ENCODE data around the gene FAM3C.

Gene FAM3C

GRCh38 chr7:121390109-121390508 lies 6.0 kb downstream of the FAM3C start:
- Histone ChIP-seq H4K91ac (ENCODE audit: low read length) (no peak overlapping the region), H3K18ac (ENCODE audit: low read depth in 1 of 2, low read length in 2 of 2) (no peak overlapping the region), H3K4me1 (ENCODE audit: control insufficient read depth, insufficient read depth, low read depth, low read length) (peaks cover 1% of the 10 kb centered on the region), H3K36me3 (ENCODE audit: control insufficient read depth in 1 of 2, insufficient read depth in 2 of 2, low read depth in 1 of 2, low read length in 2 of 2) (peaks cover 0 to 30% of the 10 kb centered on the region in 2 experiments), H3K9me3 (ENCODE audit: control insufficient read depth, low read length) (peaks cover 6% of the 10 kb centered on the region), H2BK5ac (ENCODE audit: low read depth, low read length, poor library complexity, severe bottlenecking) (no peak overlapping the region), H3K9ac (ENCODE audit: low read length) (no peak overlapping the region), H3K14ac (ENCODE audit: low read length in 2 of 2) (no peak overlapping the region), H3K27me3 (ENCODE audit: control insufficient read depth in 1 of 2, insufficient read depth in 1 of 2, low read length in 2 of 2) (no peaks in the 10 kb centered on the region), H4K8ac (ENCODE audit: low read length) (no peak overlapping the region), H2BK15ac (ENCODE audit: low read depth, poor library complexity, severe bottlenecking) (no peak overlapping the region), H2BK12ac (ENCODE audit: low read length in 2 of 2) (no peak overlapping the region), H3K23ac (ENCODE audit: low read length in 2 of 2) (no peak overlapping the region), H3K4me2 (ENCODE audit: low read length, poor library complexity, severe bottlenecking) (no peak overlapping the region), H3K4ac (ENCODE audit: low read depth in 1 of 2, low read length in 2 of 2) (no peak overlapping the region), H2AFZ (ENCODE audit: low read depth, low read length) (no peak overlapping the region), H3K27ac (ENCODE audit: low read length, poor library complexity, severe bottlenecking) (no peak overlapping the region), H3K79me1 (replicated peaks; ENCODE audit: low read length, poor library complexity, severe bottlenecking) (no peaks in the 10 kb centered on the region), H3K4me3 (ENCODE audit: insufficient read depth in 1 of 2, low read depth in 1 of 2, low read length in 2 of 2) (no peak overlapping the region), H2AK5ac (ENCODE audit: low read length, severe bottlenecking) (no peak overlapping the region), H2BK120ac (ENCODE audit: low read depth, low read length) (no peak overlapping the region)
- DNase-seq: no peak

GRCh38 chr7:121388950-121389349 lies 7.2 kb downstream of the FAM3C start:
- Histone ChIP-seq H2AFZ (ENCODE audit: low read depth, low read length) (no peak overlapping the region), H3K4me2 (ENCODE audit: low read length, poor library complexity, severe bottlenecking) (no peak overlapping the region), H3K27me3 (ENCODE audit: control insufficient read depth in 1 of 2, insufficient read depth in 1 of 2, low read length in 2 of 2) (no peaks in the 10 kb centered on the region), H2BK120ac (ENCODE audit: low read depth, low read length) (no peak overlapping the region), H2AK5ac (ENCODE audit: low read length, severe bottlenecking) (no peak overlapping the region), H3K4me1 (ENCODE audit: control insufficient read depth, insufficient read depth, low read depth, low read length) (peaks cover 3% of the 10 kb centered on the region), H2BK15ac (ENCODE audit: low read depth, poor library complexity, severe bottlenecking) (no peak overlapping the region), H4K91ac (ENCODE audit: low read length) (no peak overlapping the region), H3K4me3 (ENCODE audit: insufficient read depth in 1 of 2, low read depth in 1 of 2, low read length in 2 of 2) (peak overlapping the region in 1 of 2 experiments; percentile 14), H2BK12ac (ENCODE audit: low read length in 2 of 2) (no peak overlapping the region), H3K18ac (ENCODE audit: low read depth in 1 of 2, low read length in 2 of 2) (no peak overlapping the region), H2BK5ac (ENCODE audit: low read depth, low read length, poor library complexity, severe bottlenecking) (no peak overlapping the region), H3K36me3 (ENCODE audit: control insufficient read depth in 1 of 2, insufficient read depth in 2 of 2, low read depth in 1 of 2, low read length in 2 of 2) (peaks cover 0 to 30% of the 10 kb centered on the region in 2 experiments), H4K8ac (ENCODE audit: low read length) (no peak overlapping the region), H3K9me3 (ENCODE audit: control insufficient read depth, low read length) (peaks cover 6% of the 10 kb centered on the region), H3K27ac (ENCODE audit: low read length, poor library complexity, severe bottlenecking) (no peak overlapping the region), H3K23ac (ENCODE audit: low read length in 2 of 2) (no peak overlapping the region), H3K79me1 (replicated peaks; ENCODE audit: low read length, poor library complexity, severe bottlenecking) (no peaks in the 10 kb centered on the region), H3K14ac (ENCODE audit: low read length in 2 of 2) (no peak overlapping the region), H3K9ac (ENCODE audit: low read length) (no peak overlapping the region), H3K4ac (ENCODE audit: low read depth in 1 of 2, low read length in 2 of 2) (no peak overlapping the region)
- DNase-seq: no peak
- no CpG with 5 or more reads among the region's 1 CpG for WGBS

GRCh38 chr7:121385800-121386179 lies 10.3 kb downstream of the FAM3C start:
- peaks cover 0 to 22% of the 10 kb centered on the region in 2 experiments for H3K36me3 ChIP-seq (ENCODE audit: control insufficient read depth in 1 of 2, insufficient read depth in 2 of 2, low read depth in 1 of 2, low read length in 2 of 2)
- H2BK120ac ChIP-seq (ENCODE audit: low read depth, low read length): no peak overlapping the region
- no peak overlapping the region for H2BK5ac ChIP-seq (ENCODE audit: low read depth, low read length, poor library complexity, severe bottlenecking)
- no peak overlapping the region for H3K27ac ChIP-seq (ENCODE audit: low read length, poor library complexity, severe bottlenecking)
- peaks cover 2% of the 10 kb centered on the region for H3K79me1 ChIP-seq (replicated peaks; ENCODE audit: low read length, poor library complexity, severe bottlenecking)
- H3K4me3 ChIP-seq (ENCODE audit: insufficient read depth in 1 of 2, low read depth in 1 of 2, low read length in 2 of 2): no peak overlapping the region
- no peak overlapping the region for H4K8ac ChIP-seq (ENCODE audit: low read length)
- peaks cover 3% of the 10 kb centered on the region for H3K4me1 ChIP-seq (ENCODE audit: control insufficient read depth, insufficient read depth, low read depth, low read length)
- no peak overlapping the region for H2AK5ac ChIP-seq (ENCODE audit: low read length, severe bottlenecking)
- WGBS: 24% methylated on average over 1 of the region's 1 CpG
- H3K18ac ChIP-seq (ENCODE audit: low read depth in 1 of 2, low read length in 2 of 2): no peak overlapping the region
- H2BK15ac ChIP-seq (ENCODE audit: low read depth, poor library complexity, severe bottlenecking): no peak overlapping the region
- no peak overlapping the region for H2AFZ ChIP-seq (ENCODE audit: low read depth, low read length)
- peak; percentile 74 for DNase-seq
- H3K4me2 ChIP-seq (ENCODE audit: low read length, poor library complexity, severe bottlenecking): no peak overlapping the region
- H3K4ac ChIP-seq (ENCODE audit: low read depth in 1 of 2, low read length in 2 of 2): no peak overlapping the region
- H3K9ac ChIP-seq (ENCODE audit: low read length): no peak overlapping the region
- H2BK12ac ChIP-seq (ENCODE audit: low read length in 2 of 2): no peak overlapping the region
- no peak overlapping the region for H3K23ac ChIP-seq (ENCODE audit: low read length in 2 of 2)
- H3K27me3 ChIP-seq (ENCODE audit: control insufficient read depth in 1 of 2, insufficient read depth in 1 of 2, low read length in 2 of 2): no peaks in the 10 kb centered on the region
- H4K91ac ChIP-seq (ENCODE audit: low read length): no peak overlapping the region
- H3K9me3 ChIP-seq (ENCODE audit: control insufficient read depth, low read length): no peaks in the 10 kb centered on the region
- no peak overlapping the region for H3K14ac ChIP-seq (ENCODE audit: low read length in 2 of 2)

- Histone ChIP-seq H3K9ac (ENCODE audit: low read length) (no peak overlapping the region), H3K14ac (ENCODE audit: low read length in 2 of 2) (no peak overlapping the region), H4K8ac (ENCODE audit: low read length) (no peak overlapping the region), H3K27me3 (ENCODE audit: control insufficient read depth in 1 of 2, insufficient read depth in 1 of 2, low read length in 2 of 2) (no peaks in the 10 kb centered on the region), H3K36me3 (ENCODE audit: control insufficient read depth in 1 of 2, insufficient read depth in 2 of 2, low read depth in 1 of 2, low read length in 2 of 2) (peaks cover 0 to 26% of the 10 kb centered on the region in 2 experiments), H2BK120ac (ENCODE audit: low read depth, low read length) (no peak overlapping the region), H3K4me2 (ENCODE audit: low read length, poor library complexity, severe bottlenecking) (no peak overlapping the region), H3K18ac (ENCODE audit: low read depth in 1 of 2, low read length in 2 of 2) (no peak overlapping the region), H3K4ac (ENCODE audit: low read depth in 1 of 2, low read length in 2 of 2) (no peak overlapping the region), H2BK15ac (ENCODE audit: low read depth, poor library complexity, severe bottlenecking) (no peak overlapping the region), H2BK12ac (ENCODE audit: low read length in 2 of 2) (no peak overlapping the region), H2AFZ (ENCODE audit: low read depth, low read length) (no peak overlapping the region), H2AK5ac (ENCODE audit: low read length, severe bottlenecking) (no peak overlapping the region), H4K91ac (ENCODE audit: low read length) (no peak overlapping the region), H3K4me3 (ENCODE audit: insufficient read depth in 1 of 2, low read depth in 1 of 2, low read length in 2 of 2) (no peak overlapping the region), H3K79me1 (replicated peaks; ENCODE audit: low read length, poor library complexity, severe bottlenecking) (peaks cover 4% of the 10 kb centered on the region), H2BK5ac (ENCODE audit: low read depth, low read length, poor library complexity, severe bottlenecking) (no peak overlapping the region), H3K9me3 (ENCODE audit: control insufficient read depth, low read length) (no peaks in the 10 kb centered on the region), H3K27ac (ENCODE audit: low read length, poor library complexity, severe bottlenecking) (no peak overlapping the region), H3K23ac (ENCODE audit: low read length in 2 of 2) (no peak overlapping the region), H3K4me1 (ENCODE audit: control insufficient read depth, insufficient read depth, low read depth, low read length) (peaks cover 3% of the 10 kb centered on the region)
- WGBS: 94% methylated on average over 3 of the region's 4 CpGs
- no peak for DNase-seq
Observed at GRCh38 chr7:121385056-121385799, 10.9 kb downstream of the FAM3C start.
